DMS79 (cell line): ENCODE data around the gene ZNF625.

Source experiments
- DNase-seq: peaks from one replicate; lab custom pipeline; 2025; lab: John Stamatoyannopoulos, UW

The ZNF625 gene

GRCh38 chr19:12156223-12157058, at the start of gene ZNF625:
TSS of gene ZNF625 (minus strand) at chr19:12156734. CDS start at chr19:12156558, 176 bp downstream.
- peak; percentile 94 for DNase-seq

DNA sequence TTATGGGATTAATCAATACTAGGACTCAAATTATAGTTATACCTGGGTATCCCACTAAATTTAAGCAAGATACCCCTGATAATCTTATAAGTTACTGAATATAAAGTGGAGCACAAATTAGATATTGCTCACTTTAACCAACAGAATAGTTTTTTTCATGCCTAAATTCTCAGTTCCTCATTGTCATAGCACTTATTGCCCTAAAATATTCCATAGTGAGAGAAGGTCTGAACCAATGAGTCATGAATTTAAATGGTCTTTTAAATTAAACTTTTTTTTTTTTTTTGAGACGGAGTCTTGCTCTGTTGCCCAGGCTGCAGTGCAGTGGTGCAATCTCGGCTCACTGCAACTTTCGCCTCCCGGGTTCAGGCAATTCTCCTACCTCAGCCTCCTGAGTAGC, 48.8 kb upstream of the ZNF625 start:
- DNase-seq = no peak

DNA sequence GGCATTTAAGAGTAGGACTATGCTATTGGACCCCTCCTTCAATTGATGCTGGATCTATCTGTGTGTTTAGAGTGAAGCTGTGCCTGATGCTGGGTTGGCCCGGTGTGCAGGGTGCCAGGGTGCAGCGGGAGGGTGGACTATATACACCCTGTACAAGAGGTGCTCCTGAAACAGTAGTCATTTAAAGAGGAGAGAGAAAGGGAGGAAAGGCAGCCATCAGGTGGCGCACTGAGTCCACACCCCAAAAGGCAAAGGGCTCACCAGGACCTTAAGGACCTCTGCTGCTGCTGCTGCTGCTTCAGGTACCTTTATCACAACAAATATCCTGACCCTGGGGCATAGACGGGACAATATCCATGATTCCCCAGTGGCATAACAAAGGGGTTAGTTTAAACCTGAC, 45.7 kb upstream of the ZNF625 start:
- no peak for DNase-seq

DNA sequence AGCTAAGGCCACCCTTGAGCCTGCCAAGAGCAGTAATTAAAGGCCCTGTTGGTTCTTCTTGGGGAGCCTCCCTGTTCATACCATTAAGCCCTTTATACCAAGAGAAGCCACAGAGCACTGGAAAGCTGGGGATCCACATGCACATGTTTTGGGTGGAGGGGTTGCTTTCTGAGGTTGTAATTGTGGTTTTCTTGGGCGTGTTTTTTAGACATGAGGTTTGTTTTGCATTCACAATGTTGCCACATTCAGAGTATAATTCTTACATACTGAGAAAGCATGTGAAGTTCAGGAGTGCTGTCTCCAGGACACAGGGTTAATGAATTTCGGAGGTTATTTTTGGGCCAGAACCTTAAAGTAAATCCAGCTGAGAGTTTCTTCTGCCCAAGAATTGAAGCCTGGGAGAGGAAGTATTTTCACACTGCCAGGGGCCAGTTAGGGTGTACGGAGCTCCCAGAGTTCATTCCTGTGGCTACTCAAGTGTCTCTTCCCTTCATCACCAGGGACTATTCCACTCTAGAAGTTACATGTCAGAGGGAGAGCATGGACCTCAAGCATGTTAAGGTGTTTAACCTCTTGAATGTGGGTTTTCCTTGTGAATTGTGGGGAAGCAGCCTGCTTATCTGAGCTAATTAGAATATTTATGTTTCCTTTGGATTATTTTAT, 43.4 kb upstream of the ZNF625 start:
- DNase-seq = no peak

DNA sequence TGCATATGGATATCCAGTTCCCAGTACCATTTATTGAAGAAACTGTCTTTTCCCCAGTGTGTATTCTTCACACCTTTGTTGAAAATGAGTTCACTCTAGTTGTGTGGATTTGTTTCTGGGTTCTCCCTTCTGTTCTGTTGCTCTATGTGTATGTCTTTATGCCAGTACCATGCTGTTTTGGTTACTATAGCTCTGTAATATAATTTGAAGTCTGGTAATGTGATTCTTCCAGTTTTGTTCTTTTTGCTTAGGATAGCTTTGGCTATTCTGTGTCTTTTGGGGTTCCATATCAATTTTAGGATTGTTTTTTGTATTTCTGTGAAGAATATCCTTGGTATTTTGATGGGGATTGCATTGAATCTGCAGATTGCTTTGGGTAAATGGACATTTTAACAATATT, 41.6 kb upstream of the ZNF625 start:
- no peak for DNase-seq

DNA sequence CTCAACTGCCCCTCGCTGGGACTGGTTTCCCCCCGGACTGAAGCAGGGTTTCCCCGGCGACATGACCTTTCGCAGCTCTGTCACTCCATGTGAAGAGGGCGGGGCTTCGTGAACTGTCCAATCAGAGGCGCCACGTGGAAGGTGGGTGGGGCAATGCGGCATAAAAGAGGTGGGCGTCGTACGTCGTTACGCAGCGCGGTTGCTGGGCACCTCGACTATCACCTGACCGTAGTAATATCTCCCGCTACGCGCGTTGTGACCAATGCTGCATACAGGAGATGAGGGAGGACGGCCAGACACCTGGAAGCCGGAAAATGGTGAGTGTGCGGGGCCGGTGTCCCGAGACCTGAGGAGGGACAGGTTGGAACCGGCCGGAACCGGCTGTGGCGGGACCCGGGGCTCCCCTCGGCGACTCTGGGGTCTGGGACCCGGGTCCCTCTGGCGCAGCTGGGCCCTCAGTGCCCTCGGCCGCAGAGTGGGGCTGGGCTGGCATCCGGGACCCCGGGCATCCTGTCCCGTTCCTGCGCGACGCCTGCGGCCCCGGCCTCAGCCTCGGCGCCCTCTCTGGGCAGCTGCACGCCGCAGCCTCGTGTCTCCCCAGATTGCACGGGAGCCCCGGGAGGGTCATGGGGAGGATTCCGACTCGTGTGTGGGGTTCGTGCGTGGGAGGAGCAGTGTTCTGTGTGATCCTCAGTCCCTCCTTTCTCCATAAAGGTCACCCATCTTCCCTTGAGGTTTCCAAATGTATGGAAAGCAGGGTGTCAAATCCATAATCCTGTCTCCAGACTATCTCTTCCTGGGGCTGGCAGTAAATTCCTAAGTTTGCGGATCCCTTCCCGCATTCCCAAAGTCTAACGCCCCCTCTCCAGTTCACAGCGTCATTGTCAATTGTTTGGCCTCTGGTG, 38.5 kb upstream of the ZNF625 start:
- DNase-seq = no peak

DNA sequence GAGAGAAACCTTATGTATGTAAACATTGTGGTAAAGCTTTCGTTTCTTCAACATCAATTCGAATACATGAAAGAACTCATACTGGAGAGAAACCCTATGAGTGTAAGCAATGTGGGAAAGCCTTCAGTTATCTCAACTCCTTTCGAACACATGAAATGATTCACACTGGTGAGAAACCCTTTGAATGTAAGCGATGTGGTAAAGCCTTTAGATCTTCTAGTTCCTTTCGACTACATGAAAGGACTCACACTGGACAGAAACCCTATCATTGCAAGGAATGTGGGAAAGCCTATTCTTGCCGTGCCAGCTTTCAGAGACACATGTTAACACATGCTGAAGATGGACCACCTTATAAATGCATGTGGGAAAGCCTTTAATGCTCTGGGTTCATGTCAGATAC, 31.1 kb upstream of the ZNF625 start:
- DNase-seq = no peak

GRCh38 chr19:12180377-12180776, 23.8 kb upstream of the ZNF625 start:
- DNase-seq = no peak

DNA sequence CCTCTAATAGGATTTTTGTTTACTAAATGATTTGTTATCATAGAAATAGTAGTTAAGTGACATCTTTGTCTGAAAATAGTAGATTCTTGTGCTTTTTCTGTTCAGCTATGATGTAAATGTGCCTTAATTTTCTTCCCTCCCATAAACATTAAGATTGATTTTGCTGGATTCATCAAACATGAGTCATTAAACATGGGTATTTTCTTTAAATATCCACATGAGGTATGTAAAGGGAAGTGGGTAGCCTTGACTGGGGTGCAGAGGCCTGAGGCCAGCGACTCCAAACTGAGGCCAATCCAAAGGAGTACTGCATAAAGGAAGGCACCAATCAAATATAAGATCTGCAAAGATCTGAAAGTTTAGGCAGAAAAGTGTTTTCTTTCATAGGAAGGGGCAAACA, 10.1 kb upstream of the ZNF625 start:
- DNase-seq = no peak

GRCh38 chr19:12163826-12164225, 7.3 kb upstream of the ZNF625 start:
- DNase-seq = no peak

GRCh38 chr19:12162882-12163806, 6.6 kb upstream of the ZNF625 start, which contains the start of gene ZNF136:
TSS of gene ZNF136 (plus strand) at chr19:12163096. CDS start at chr19:12163204, 108 bp downstream.
- peak; percentile 93 for DNase-seq

GRCh38 chr19:12162513-12162881, 6.0 kb upstream of the ZNF625 start:
- no peak for DNase-seq

DNA sequence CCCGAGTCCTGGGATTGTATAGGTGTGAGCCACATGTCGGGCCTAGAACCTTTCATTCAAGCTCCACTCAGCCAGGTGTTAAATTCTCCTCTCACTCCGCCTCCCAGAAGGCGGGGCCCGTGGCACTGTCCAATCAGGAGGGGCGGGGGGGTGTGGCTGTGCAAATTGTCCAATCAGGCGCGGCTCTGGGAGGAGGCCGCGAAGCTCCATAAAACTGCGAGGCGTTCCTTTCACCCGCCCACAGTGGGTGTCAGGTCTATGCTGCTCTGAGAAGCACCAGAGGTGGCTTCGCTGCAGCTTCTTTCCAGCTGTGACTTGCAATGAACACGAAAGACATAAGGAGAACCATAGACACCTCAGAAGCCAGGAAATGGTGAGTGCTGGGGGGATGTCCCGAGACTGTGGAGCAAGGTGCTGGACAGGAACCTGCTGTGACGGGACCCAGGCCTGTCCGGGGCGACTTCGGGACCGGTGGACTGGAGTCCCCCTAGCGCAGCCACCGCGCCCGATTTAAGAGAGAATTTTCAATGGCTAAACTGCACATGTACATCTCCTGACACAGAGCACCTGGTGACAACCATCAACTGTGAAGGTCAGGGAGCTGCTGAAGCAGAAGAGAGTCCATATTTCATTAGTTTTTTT, 3.4 kb upstream of the ZNF625 start:
- DNase-seq = no peak

GRCh38 chr19:12155324-12155860, 1.1 kb downstream of the ZNF625 start:
- no peak for DNase-seq

DNA sequence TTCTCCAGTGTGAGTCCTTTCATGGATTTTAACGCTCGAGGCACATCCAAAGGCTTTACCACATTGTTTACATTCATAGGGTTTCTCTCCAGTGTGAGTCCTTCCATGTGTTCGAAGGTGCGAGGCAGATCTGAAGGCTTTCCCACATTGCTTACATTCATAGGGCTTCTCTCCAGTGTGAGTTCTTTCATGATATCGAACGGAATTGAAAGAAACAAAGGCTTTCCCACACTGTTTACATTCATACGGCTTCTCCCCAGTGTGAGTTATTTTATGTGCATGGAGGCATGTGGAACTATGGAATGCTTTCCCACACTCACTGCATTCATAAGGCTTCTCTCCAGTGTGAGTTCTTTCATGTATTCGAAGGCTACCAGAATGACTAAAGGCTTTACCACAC, 11.2 kb downstream of the ZNF625 start:
- DNase-seq = no peak

DNA sequence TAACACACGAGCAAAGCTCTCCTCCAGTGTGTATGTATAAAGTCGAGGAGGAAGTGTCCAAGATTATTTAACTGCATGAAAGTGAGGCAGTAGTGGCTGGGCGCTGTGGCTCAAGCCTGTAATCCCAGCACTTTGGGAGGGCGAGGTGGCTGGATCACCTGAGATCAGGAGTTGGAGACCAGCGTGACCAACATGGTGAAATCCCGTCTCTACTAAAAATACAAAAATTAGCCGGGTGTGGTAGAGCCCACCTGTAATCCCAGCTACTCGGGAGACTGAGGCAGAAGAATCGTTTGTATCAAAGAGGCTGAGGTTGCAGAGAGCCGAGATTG, 15.2 kb downstream of the ZNF625 start:
- no peak for DNase-seq

- DNase-seq = peak; percentile 74
These were observed 15.8 kb downstream of the ZNF625 start for GRCh38 chr19:12140545-12141404.

GRCh38 chr19:12139885-12140544, 16.5 kb downstream of the ZNF625 start, which contains the start of gene ZNF20:
TSS of gene ZNF20 (minus strand) at chr19:12140350. CDS start at chr19:12140182, 168 bp downstream.
- peak; percentile 93 for DNase-seq

DNA sequence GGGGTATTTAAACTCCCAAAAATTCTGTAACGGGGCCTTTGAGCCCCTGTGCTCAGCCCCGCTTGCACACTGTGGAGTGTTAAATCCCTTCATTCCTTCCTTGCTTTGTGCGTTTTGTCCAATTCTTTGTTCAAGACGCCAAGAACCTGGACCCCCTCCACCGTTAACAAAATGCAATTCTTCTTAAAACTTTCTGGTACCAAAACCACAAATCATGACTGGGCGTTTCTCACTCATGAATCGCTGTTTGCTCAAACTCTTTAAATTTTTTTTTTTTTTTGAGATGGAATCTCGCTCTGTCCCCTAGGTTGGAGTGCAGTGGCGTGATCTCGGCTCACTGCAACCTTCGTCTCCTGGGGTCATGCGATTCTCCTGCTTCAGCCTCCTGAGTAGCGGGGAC, 17.3 kb downstream of the ZNF625 start:
- no peak for DNase-seq
